NCI-H69 (cell line): ENCODE measurements around the gene DGKD.
"Not testable (repeated sequence)": the region's sequence is repeated elsewhere in the genome, so short reads cannot be mapped to it uniquely, and the experiment has no call there.

Experiments
- DNase-seq: peaks from one replicate; lab custom pipeline; 2025; lab: John Stamatoyannopoulos, UW

The DGKD gene, protein sequence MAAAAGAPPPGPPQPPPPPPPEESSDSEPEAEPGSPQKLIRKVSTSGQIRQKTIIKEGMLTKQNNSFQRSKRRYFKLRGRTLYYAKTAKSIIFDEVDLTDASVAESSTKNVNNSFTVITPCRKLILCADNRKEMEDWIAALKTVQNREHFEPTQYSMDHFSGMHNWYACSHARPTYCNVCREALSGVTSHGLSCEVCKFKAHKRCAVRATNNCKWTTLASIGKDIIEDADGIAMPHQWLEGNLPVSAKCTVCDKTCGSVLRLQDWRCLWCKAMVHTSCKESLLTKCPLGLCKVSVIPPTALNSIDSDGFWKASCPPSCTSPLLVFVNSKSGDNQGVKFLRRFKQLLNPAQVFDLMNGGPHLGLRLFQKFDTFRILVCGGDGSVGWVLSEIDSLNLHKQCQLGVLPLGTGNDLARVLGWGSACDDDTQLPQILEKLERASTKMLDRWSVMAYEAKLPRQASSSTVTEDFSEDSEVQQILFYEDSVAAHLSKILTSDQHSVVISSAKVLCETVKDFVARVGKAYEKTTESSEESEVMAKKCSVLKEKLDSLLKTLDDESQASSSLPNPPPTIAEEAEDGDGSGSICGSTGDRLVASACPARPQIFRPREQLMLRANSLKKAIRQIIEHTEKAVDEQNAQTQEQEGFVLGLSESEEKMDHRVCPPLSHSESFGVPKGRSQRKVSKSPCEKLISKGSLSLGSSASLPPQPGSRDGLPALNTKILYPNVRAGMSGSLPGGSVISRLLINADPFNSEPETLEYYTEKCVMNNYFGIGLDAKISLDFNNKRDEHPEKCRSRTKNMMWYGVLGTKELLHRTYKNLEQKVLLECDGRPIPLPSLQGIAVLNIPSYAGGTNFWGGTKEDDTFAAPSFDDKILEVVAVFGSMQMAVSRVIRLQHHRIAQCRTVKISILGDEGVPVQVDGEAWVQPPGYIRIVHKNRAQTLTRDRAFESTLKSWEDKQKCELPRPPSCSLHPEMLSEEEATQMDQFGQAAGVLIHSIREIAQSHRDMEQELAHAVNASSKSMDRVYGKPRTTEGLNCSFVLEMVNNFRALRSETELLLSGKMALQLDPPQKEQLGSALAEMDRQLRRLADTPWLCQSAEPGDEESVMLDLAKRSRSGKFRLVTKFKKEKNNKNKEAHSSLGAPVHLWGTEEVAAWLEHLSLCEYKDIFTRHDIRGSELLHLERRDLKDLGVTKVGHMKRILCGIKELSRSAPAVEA

DNA sequence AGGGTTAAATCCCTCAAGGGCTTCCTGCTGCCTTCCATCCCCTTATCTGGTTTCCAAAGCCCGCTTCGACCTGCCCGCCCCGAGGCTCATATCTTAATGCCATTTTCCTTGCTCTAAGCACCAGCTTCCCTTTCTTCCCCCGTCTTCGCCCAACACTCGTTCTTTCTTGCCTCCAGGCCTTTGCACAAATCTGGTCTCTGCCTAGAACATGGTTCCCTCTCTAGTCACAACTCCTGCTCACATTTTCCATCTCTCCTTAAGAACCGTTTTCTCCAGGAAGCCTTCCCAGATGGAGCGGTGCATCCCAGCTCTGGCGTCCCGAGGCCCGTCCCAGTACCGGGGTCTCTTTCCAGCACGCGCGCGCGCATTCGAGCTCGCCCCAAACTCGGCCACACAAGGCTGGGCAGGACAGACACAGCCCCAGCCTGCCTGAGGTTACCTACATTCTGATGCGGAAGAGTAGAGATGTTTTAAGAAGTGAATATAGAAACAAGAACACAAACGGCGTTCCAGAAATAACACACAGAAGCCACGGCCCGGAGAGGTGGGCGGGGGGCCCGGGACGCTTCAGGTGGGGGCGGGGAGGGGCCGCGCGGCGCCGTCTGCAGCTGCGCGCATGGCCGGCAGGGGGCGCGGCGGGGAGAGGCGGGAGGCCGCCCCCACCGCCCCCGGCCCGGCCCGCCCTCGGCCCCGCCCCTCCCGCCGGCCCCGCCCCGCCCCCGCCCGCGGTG is at the start of gene DGKD:
Gene DGKD, plus strand, starts transcription at position 726 of the 731 bp plus-strand sequence. CDS start 25 bp downstream, outside the sequence.
- peak; percentile 67 for DNase-seq

DNA sequence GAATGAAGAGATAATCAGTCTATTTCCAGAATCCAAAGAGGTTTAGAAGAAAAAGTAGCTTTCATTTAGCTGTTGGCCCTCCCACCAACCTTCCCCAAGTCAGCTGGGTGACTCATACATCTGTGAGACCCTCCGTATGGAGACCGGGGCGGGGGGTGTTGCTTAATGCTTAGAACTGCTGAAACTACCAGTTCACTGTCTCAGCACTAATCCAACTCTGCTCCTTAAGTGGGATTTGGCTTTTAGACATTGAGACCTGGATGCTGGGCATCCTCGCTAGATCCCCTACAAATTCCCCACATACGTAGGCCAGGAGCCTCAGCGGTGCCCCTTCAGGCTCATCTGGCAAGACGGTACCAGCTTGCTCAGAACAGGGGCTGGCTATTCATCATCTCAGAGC is 46.7 kb upstream of the DGKD start, which contains the start of gene SAG:
Gene SAG, plus strand, starts transcription at position 252 of the 400 bp plus-strand sequence. CDS start 1,374 bp downstream, outside the sequence.
- no peak for DNase-seq

DNA sequence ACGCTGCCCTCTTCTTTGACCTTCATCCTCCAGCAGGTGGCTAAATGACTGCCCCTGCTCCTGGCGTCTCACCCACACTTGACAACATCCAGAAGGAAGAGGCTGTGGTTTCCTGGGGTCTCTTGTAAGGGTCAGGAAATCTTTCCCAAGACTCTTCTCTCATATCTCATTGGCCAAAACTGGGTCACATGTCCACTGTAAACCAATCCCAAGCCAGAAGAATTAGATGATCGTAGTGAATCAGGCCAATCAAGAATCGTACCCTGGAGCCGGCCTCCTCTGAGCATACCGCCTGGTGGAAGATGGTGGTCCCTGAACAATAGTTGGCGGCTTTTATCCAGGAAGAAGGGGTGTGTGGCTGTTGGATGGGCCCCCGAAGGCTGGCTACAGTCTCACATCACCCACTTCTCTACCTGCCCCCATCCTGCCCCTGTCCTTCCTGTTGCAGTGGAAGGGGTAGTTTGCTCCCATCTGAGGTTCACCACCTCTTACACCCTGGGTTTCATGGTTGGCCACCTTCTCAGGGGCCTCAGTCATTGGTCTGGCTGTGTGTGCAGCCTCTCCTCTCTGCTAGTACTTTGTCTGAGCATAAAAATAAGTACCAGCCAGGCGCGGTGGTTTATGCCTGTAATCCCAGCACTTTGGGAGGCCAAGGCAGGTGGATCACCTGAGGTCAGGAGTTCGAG is 42.9 kb upstream of the DGKD start:
- no peak for DNase-seq

DNA sequence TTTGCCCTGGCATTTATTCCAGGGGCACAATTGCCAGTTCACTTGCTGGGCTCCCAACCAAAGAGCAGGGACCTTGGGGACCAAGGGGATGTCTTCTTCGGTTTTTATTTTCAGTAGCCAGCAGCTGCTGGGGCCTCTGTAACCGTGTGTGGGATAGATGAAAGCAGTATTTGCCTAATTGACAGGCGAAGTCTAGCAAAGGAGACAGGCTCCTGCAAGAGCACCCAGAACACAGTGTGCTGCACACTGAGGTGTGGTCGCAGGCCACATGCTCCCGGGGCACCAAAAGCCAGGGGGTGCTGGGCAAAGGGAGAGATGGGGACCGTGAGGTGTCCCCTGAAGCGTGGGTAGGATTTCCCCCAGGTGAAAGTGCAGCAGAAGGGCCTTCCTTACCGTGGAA is 41.4 kb upstream of the DGKD start:
- DNase-seq = no peak

DNA sequence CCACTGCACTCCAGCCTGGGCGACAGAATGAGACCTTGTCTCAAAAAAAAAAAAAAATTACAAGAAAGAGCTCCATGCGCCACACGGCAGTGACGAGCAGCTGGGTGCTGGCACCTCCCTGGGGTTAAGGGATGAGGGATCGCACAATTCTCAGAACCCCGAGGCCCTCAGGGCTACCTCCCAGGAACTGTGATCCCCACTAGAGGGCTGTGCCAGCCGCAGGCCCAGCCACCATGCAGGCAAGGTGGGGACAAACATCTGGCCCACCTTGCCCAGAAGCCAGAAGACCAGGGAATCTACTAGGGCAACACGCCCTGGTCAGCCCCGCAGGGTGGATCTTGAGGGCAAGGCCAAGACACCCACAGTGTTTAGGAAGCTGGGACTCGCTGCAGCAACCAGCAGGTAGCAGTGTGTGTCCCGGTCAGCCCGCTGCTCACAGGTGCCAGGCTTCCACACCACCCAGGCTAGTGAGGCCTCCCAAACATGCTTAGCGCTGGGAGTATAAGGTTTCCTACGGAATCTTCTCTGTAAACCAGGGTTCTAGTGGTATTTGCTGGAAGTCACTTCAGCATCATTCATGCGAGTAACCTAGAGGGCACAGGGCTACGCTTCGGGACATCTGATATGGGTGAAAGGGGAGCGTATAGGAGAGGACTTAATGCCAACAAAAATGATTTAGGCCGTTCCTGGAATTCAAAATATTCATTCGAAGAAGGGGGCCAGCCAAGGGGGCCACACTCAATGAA is 39.9 kb upstream of the DGKD start:
- no peak for DNase-seq

DNA sequence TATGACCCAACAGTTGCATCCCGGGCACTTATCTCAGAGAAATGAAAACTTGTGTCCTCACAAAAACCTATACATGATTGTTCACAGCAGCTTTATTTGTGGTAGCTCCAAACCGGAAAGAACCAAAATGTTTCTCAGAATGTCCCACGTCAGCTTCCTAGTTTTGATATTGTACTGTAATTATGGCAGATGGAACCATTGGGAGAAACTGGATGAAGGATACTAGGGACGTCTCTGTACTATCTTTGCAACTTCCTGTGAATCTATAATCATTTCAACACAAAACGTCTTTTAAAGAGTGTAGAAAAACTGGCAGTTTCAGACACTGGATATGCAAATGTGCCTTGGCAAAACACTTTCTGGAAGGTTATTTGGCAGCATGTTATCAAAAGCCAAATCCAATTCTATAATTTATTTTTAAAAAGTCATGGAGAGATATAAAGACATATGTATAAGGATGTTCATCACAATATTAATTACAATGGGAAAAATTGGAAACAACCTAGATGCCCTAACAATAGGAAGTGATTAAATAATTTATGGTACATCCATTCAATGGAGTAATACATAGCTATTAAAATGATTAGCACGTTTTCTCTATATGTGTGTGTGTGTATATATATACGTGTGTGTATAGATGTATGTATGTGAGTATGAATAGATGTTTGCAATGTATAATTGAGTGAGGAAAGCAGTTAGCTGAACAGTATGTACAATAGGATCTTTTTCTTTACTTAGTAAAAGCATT is 36.9 kb upstream of the DGKD start:
- no peak for DNase-seq

DNA sequence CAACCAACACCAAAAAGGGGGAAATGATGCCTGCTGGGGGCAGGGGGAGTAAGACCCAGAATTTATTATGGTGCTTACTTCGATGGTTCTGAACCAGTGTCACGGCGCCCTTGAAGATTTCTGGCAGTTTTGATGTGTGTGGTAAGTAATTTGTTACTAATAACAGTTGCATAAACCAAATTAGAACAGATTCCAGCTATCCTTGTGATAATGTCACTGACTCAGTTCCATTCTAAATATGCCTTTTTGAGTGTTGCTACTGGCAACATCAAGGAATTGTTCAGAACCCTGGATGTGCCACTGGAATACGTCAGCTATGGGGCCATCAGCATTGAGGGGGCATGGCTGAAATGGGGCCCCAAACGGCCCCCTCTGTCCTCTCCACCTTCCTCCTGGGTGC is 35.0 kb upstream of the DGKD start:
- DNase-seq = no peak

DNA sequence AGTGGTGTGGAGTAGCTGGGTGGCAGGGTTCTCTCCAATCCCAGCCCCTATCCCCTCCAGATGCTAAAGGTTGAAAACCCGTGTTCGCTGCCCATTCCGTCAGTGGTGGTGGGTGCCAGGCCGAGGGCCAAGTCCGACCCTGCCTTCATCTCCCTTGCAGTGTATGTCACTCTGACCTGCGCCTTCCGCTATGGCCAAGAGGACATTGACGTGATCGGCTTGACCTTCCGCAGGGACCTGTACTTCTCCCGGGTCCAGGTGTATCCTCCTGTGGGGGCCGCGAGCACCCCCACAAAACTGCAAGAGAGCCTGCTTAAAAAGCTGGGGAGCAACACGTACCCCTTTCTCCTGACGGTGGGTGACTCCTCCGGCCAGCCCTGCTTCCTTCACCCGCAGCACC is 33.8 kb upstream of the DGKD start:
- DNase-seq = no peak

DNA sequence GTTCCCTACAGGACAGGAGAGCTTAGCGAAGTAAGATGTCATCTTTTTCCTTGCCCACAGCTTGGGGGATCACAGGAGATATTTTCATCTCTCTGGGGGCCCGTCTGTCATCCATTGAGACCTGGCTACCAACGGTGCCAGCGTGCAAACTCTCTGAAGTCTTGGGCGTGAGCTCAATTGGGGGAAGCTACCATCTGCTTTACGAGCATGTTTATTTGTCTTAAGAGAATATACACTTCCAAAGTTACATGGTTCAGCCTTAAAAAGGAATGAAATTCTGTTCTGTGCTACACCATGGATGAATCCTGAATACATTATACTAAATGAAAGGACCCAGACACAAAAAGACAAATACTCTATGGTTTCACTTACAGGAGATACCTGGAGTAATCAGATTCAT is 33.1 kb upstream of the DGKD start:
- no peak for DNase-seq

DNA sequence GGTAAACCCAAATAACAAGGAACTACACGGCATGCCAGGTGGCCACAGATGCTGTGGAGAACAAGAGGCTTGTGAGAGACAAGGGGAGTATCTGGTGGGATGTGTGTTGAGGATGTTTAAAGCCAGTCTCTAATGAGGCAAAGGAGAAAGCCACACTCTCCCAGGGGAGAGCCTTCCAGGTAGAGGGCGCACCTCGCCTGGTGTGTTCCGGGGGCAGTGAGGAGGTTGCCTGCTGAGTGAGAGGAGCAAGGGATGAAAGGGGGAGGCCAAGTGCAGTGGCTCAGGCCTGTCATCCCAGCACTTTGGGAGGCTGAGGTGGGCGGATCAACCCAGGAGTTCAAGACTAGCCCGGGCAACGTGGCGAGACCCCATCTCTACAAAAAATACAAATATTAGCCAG is 30.4 kb upstream of the DGKD start:
- peak; percentile 1 for DNase-seq

DNA sequence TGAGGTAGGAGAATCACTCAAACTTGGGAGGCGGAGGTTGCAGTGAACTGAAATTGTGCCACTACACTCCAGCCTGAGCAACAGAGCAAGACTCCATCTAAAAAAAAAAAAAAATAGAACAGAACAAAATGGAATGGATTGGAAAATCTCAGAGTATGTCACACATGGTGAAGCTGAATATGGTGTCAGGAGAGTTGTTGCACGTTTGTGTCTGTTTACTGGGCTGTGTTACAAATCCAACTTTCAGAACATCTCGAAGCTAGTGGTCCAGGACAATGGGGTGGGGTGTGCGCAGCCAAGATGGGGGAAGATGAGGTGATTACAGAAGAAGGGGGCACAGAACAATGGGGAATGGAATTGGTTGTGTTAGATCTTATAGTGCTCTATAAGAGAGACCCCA is 29.0 kb upstream of the DGKD start:
- DNase-seq = no peak

DNA sequence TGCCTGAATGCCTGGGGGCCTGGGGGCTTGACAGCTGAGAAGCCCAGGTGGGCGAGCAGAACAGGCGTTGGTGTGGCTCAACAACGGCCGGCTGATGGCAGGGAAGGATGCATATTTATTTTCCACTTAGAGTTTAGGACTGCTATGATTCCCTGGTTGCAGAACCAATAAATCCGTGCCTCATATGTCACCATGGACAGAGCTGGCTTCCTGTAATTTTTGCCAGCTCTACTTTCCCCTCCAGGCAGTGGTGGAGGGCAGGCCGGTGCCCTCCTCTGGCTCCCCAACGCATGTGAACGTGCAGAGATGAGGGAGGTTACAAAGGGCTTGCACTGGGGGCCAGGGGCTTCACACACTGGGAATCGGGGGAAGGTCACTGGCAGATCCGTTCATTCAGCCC is 28.5 kb upstream of the DGKD start:
- peak; percentile 2 for DNase-seq

DNA sequence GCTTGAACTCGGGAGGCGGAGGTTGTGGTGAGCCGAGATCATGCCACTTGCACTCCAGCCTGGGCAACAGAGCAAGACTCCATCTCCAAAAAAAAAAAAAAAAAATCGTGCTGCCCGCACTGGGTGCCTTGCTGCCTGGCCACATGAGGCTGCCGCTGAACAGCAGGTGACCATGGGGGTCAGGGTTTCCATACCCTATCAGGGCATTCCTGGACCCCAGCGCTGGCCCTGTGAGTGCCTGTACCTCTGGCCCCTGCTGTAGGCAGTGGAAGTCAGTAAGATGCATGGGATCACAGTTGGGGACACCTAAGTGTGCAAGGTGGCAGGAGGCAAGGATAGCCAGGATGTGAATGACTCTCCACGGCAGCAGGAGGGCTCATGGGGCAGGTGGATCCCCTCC is 27.8 kb upstream of the DGKD start:
- no peak for DNase-seq

DNA sequence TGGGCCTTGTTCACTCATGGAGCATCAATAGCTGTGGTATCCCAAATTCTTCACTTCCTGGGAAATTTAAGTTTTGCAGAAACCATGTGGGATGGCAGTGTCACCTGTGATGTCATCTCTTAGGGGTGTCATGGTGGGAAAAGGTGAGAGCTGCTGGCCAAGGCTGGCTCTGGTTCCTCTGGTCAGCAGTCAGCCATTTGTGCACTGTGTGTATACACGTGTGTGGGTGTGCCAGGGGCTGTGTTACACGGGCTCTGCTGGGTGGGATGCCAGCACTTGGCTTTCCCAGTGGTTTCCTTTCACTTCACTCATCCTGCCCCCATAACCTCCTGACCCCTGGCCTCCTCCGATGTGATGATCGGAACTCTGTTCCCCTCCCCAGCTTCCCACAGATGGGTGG is 25.4 kb upstream of the DGKD start:
- DNase-seq = no peak

DNA sequence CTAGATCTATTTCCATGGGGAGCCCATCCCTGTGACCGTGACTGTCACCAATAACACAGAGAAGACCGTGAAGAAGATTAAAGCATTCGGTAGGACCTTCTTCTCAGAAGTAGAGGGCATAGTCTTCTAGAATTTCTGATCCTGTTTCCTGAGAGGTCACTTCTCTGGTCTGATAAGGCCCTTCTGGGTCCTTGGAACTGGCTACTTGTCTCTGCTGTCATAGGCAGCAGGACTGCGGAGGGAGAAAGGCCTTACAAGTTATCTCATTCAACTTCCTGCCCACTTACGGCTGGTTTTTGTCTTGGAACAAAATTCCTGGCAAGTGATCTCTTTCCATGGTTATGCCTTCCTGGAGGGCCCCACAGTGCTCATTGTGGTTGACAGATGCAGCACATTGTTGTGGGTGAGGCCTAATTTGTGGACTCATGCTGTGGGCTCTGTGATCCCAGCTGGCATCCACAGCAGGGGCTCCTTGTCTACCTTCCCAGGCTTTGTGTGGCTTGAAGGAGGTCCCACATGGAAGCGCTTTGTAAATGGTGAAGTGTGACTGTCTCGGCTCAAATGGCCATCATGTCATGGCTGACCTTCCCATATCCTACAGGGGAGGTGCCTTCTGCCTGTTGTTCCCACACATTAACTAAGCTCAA is 24.7 kb upstream of the DGKD start:
- DNase-seq = peak; percentile 94

DNA sequence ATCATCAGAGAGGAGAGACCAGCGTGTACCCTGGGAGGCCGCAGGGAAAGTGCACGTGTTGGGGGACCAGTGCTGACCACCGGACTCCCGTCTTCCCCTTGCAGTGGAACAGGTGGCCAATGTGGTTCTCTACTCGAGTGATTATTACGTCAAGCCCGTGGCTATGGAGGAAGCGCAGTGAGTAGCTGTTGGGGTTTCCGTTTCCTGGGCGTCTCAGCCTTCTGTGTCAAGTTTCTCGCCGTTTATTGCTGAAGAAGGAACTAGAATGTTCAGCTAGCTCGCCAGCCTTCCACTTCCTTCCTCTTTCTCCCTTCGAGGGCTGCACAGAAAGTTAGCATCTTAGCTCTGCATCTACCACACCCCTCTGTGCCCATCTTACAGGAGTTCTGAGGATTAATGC is 22.8 kb upstream of the DGKD start:
- no peak for DNase-seq

DNA sequence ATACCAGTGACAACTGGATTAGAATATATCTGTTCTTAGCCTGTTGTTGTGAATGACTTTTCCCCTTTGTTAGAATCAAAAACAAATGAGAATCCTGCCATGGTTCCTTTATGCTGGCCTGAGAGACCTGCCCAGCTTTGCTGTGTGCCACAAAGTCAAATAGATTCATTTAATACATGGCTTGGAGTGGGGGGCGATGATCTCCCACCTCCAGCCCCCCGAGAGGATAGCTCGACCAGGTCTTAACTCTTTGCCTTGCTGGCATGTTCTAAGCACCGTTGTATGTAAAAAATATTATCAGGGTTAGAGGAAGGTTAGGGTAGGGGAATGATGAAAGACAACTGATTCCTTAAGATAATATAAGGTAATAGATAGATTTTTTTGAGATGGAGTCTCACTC is 22.2 kb upstream of the DGKD start:
- no peak for DNase-seq

DNA sequence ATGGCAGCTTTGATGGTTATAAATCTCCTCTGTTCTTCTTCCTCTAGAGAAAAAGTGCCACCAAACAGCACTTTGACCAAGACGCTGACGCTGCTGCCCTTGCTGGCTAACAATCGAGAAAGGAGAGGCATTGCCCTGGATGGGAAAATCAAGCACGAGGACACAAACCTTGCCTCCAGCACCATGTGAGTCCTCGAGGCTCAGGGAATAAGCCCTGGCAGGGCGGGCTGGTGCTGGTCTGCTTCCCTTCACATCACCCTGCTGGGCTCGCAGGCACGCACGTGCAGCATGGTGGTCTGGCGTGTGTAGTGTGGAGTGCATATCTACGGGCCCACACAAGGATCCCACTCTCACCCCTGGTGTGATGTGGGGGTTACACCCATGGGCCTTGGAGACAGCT is 19.4 kb upstream of the DGKD start:
- no peak for DNase-seq

DNA sequence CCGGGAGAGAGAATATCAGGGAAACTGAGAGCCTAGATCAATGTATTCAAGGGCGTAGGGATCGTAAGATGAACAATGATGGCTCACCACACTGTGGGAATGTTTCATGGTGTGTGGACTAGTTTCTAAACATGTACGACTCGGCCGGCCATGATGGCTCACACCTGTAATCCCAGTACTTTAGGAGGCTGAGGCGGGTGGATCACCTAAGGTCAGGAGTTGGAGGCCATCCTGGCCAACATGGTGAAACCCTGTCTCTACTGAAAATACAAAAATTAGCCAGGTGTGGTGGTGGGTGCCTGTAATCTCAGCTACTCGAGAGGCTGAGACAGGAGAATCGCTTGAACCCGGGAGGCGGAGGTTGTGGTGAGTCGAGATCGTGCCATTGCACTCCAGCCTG is 18.2 kb upstream of the DGKD start:
- DNase-seq = not testable (repeated sequence)
